Neural progenitor cell (in vitro differentiated cells): Measurements from ENCODE around the gene CAPNS1.

ENCODE experiments used
- EZH2 ChIP-seq: fragments of 200-600 bp; sonication (generic); IDR thresholded peaks from 2 replicates; pipeline ENCODE4 v1.6.1; 2017; ENCODE audit warnings: antibody characterized with exemption, mild to moderate bottlenecking, moderate library complexity
- TF ChIP-seq, protein P1 (sequence below): fragments of 200-600 bp; sonication (generic); IDR thresholded peaks from 2 replicates; pipeline ENCODE4 v1.5.1; 2017; ENCODE audit warnings: antibody characterized with exemption, mild to moderate bottlenecking

DNA sequence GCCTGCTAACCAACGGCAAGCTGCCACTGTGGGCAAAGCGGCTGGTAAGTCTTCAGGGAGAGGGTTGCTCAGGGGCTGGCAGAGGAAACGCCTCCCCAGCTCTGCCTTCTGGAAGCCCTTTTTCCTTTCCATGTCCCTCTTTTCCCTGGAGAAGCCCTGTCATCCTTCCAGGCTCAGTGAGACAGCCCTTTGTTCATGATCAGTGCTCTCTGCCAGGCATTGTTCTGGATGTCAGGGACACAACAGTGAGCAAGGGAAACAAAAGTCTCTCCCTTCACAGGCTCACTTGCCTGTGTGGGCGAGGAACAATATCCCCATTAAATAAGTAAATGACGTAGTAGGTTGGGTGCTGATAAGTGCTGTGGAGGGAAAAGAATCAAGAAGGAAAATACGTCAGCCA lies 42.8 kb upstream of the CAPNS1 start:
- no peak for TF ChIP-seq EZH2
- TF ChIP-seq, protein P1, sequence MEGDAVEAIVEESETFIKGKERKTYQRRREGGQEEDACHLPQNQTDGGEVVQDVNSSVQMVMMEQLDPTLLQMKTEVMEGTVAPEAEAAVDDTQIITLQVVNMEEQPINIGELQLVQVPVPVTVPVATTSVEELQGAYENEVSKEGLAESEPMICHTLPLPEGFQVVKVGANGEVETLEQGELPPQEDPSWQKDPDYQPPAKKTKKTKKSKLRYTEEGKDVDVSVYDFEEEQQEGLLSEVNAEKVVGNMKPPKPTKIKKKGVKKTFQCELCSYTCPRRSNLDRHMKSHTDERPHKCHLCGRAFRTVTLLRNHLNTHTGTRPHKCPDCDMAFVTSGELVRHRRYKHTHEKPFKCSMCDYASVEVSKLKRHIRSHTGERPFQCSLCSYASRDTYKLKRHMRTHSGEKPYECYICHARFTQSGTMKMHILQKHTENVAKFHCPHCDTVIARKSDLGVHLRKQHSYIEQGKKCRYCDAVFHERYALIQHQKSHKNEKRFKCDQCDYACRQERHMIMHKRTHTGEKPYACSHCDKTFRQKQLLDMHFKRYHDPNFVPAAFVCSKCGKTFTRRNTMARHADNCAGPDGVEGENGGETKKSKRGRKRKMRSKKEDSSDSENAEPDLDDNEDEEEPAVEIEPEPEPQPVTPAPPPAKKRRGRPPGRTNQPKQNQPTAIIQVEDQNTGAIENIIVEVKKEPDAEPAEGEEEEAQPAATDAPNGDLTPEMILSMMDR: no peak
